HG03457 (cell line): ENCODE measurements around the gene TMEM95.
"Not testable (repeated sequence)": the region's sequence is repeated elsewhere in the genome, so short reads cannot be mapped to it uniquely, and the experiment has no call there.

Experiments used
- ATAC-seq: cut with Tn5 transposase; IDR thresholded peaks from one replicate; pipeline ENCODE4 v1.9.1; 2021; ENCODE audit warnings: moderate number of reproducible peaks; ENCODE audit not compliant: unreplicated experiment

The TMEM95 gene

GRCh38 chr17:7323731-7324437, 31.1 kb upstream of the TMEM95 start:
- no peak for ATAC-seq

- no peak for ATAC-seq
These were observed 30.5 kb upstream of the TMEM95 start for GRCh38 chr17:7324438-7324779.

GRCh38 chr17:7325031-7325528, 29.9 kb upstream of the TMEM95 start:
- no peak for ATAC-seq

GRCh38 chr17:7326186-7326585, 28.8 kb upstream of the TMEM95 start:
- ATAC-seq, result no peak

GRCh38 chr17:7327056-7327455, 27.9 kb upstream of the TMEM95 start:
- ATAC-seq, result no peak

- ATAC-seq, result no peak
These were observed 27.5 kb upstream of the TMEM95 start for GRCh38 chr17:7327501-7327900.

GRCh38 chr17:7328009-7328408, 26.9 kb upstream of the TMEM95 start:
- no peak for ATAC-seq

- no peak for ATAC-seq
These were observed 26.0 kb upstream of the TMEM95 start, which contains the start of gene NEURL4 for GRCh38 chr17:7328840-7329373. Gene NEURL4 (minus strand): TSS chr17:7329335. CDS start chr17:7329312, 23 bp downstream.

GRCh38 chr17:7329374-7329996, 25.5 kb upstream of the TMEM95 start:
- ATAC-seq, result peak; percentile 47

- ATAC-seq, result peak; percentile 36
These were observed 24.8 kb upstream of the TMEM95 start for GRCh38 chr17:7329997-7330637.

GRCh38 chr17:7330638-7331015, 24.3 kb upstream of the TMEM95 start:
- no peak for ATAC-seq

GRCh38 chr17:7332111-7332510, 22.8 kb upstream of the TMEM95 start:
- no peak for ATAC-seq

GRCh38 chr17:7332600-7333069, 22.3 kb upstream of the TMEM95 start:
- ATAC-seq, result not testable (repeated sequence)

GRCh38 chr17:7334938-7335538, 19.9 kb upstream of the TMEM95 start:
- ATAC-seq, result no peak

- not testable (repeated sequence) for ATAC-seq
These were observed 19.2 kb upstream of the TMEM95 start for GRCh38 chr17:7335765-7336164.

- ATAC-seq, result no peak
These were observed 18.4 kb upstream of the TMEM95 start, which contains the start of gene ACAP1 for GRCh38 chr17:7336240-7337175. Gene ACAP1 (plus strand): TSS chr17:7336529. CDS start chr17:7336735, 206 bp downstream.

- not testable (repeated sequence) for ATAC-seq
These were observed 17.4 kb upstream of the TMEM95 start for GRCh38 chr17:7337600-7337999.

- ATAC-seq, result no peak
These were observed 14.8 kb upstream of the TMEM95 start for GRCh38 chr17:7340179-7340578.

GRCh38 chr17:7341842-7342241, 13.1 kb upstream of the TMEM95 start:
- no peak for ATAC-seq

GRCh38 chr17:7343250-7343649, 11.7 kb upstream of the TMEM95 start:
- no peak for ATAC-seq
